H9 (cell line): ENCODE results near the gene DOCK10. TPM values are rescaled to one million over a fixed set of nuclear protein-coding genes. Genes with fewer than 3 reads are reported as not detected.

Experiments used
- DNase-seq: peaks from one replicate; pipeline ENCODE4 v3.0.0-alpha.2; 2017
- H2AFZ ChIP-seq: one replicate; pipeline ENCODE4 v1.6.1; 2013; ENCODE audit warnings: mild to moderate bottlenecking, low read length, control low read depth, moderate library complexity
- H2AK5ac ChIP-seq: 2 replicates; pipeline ENCODE4 v1.6.1; 2013; ENCODE audit warnings: low read length, control low read depth, mixed read lengths; ENCODE audit not compliant: insufficient read length
- H2BK120ac ChIP-seq: one replicate; pipeline ENCODE4 v1.6.1; 2013; ENCODE audit warnings: low read depth, mild to moderate bottlenecking, low read length, control low read depth, inconsistent platforms; ENCODE audit not compliant: poor library complexity, severe bottlenecking
- H2BK12ac ChIP-seq: 2 replicates; pipeline ENCODE4 v1.6.1; 2013; ENCODE audit warnings: low read length, control low read depth, mixed read lengths, low read depth; ENCODE audit not compliant: insufficient read length
- H2BK15ac ChIP-seq: 2 replicates; pipeline ENCODE4 v1.6.1; 2013; ENCODE audit warnings: low read depth, low read length, control low read depth
- H2BK20ac ChIP-seq: one replicate; pipeline ENCODE4 v1.6.1; 2013; ENCODE audit warnings: low read depth, mild to moderate bottlenecking, low read length, control low read depth, inconsistent platforms; ENCODE audit not compliant: poor library complexity, severe bottlenecking
- H2BK5ac ChIP-seq: 2 replicates; pipeline ENCODE4 v1.6.1; 2013; ENCODE audit warnings: low read length, control low read depth, mixed read lengths; ENCODE audit not compliant: insufficient read length
- H3K14ac ChIP-seq: 2 replicates; pipeline ENCODE4 v1.6.1; 2013; ENCODE audit warnings: low read length, control low read depth; ENCODE audit not compliant: insufficient read depth
- H3K18ac ChIP-seq: 2 replicates; pipeline ENCODE4 v1.6.1; 2013; ENCODE audit warnings: low read depth, mild to moderate bottlenecking, mixed read lengths, low read length, control low read depth; ENCODE audit not compliant: insufficient read length
- H3K23ac ChIP-seq: 2 replicates; pipeline ENCODE4 v1.6.1; 2013; ENCODE audit warnings: low read length, control low read depth, mixed read lengths, low read depth; ENCODE audit not compliant: insufficient read length
- H3K23me2 ChIP-seq: 2 replicates; pipeline ENCODE4 v1.6.1; 2013; ENCODE audit warnings: low read depth, mild to moderate bottlenecking, mixed read lengths, low read length, control low read depth; ENCODE audit not compliant: insufficient read length, poor library complexity, severe bottlenecking
- H3K27ac ChIP-seq: 2 replicates; pipeline ENCODE4 v1.5.1; 2013; ENCODE audit warnings: low read length, control low read depth, mixed read lengths, low read depth; ENCODE audit not compliant: insufficient read length
- H3K27me3 ChIP-seq: 2 replicates; pipeline ENCODE4 v1.6.1; 2013; ENCODE audit warnings: low read length, control low read depth, inconsistent platforms; ENCODE audit not compliant: insufficient read depth
- H3K4ac ChIP-seq: 2 replicates; pipeline ENCODE4 v1.6.1; 2013; ENCODE audit warnings: low read depth, mild to moderate bottlenecking, control low read depth, inconsistent platforms, low read length, moderate library complexity
- H3K4me1 ChIP-seq: 2 replicates; pipeline ENCODE4 v1.6.1; 2013; ENCODE audit warnings: low read length, control low read depth, inconsistent platforms; ENCODE audit not compliant: insufficient read depth
- H3K4me2 ChIP-seq: 2 replicates; pipeline ENCODE4 v1.6.1; 2013; ENCODE audit warnings: low read length, control low read depth, mixed read lengths; ENCODE audit not compliant: insufficient read length, insufficient read depth
- H3K56ac ChIP-seq: 2 replicates; pipeline ENCODE4 v1.6.1; 2013; ENCODE audit warnings: low read depth, mild to moderate bottlenecking, mixed read lengths, low read length, control low read depth; ENCODE audit not compliant: insufficient read length
- H3K79me1 ChIP-seq: 2 replicates; pipeline ENCODE4 v1.6.1; 2013; ENCODE audit warnings: low read depth, mild to moderate bottlenecking, moderate library complexity, low read length, control low read depth, inconsistent platforms; ENCODE audit not compliant: insufficient read depth, poor library complexity, severe bottlenecking
- H3K79me2 ChIP-seq: 2 replicates; pipeline ENCODE4 v1.6.1; 2013; ENCODE audit warnings: low read length, control low read depth, inconsistent platforms; ENCODE audit not compliant: insufficient read depth
- H3K9ac ChIP-seq: 2 replicates; pipeline ENCODE4 v1.6.1; 2013; ENCODE audit warnings: low read length, control low read depth, mixed read lengths; ENCODE audit not compliant: insufficient read length; ENCODE audit errors: extremely low read depth
- H3K9me3 ChIP-seq: one replicate; pipeline ENCODE4 v1.6.1; 2013; ENCODE audit warnings: low read depth, low read length, inconsistent platforms; ENCODE audit not compliant: control insufficient read depth
- H3T11ph ChIP-seq: one replicate; pipeline ENCODE4 v1.6.1; 2013; ENCODE audit warnings: mild to moderate bottlenecking, low read length, control low read depth, inconsistent platforms
- H4K20me1 ChIP-seq: one replicate; pipeline ENCODE4 v1.6.1; 2013; ENCODE audit not compliant: control insufficient read depth, insufficient read length, insufficient read depth
- H4K5ac ChIP-seq: 2 replicates; pipeline ENCODE4 v1.6.1; 2013; ENCODE audit warnings: low read depth, mild to moderate bottlenecking, mixed read lengths, low read length, control low read depth; ENCODE audit not compliant: insufficient read length
- H4K8ac ChIP-seq: replicated peaks from 2 replicates; pipeline ENCODE4 v1.6.1; 2013; ENCODE audit warnings: low read length, control low read depth, mixed read lengths, low read depth; ENCODE audit not compliant: insufficient read length
- H4K91ac ChIP-seq: 2 replicates; pipeline ENCODE4 v1.6.1; 2013; ENCODE audit warnings: low read depth, mild to moderate bottlenecking, moderate library complexity, mixed read lengths, low read length, control low read depth; ENCODE audit not compliant: insufficient read length
- H3K27ac Mint-ChIP-seq, 3 experiments: 2 replicates in 2 of 3; 3 replicates in 1 of 3; pipeline ENCODE4 v1.8.0; 2020 to 2021; ENCODE audit warnings: mixed read lengths in 3 of 3, mild to moderate bottlenecking in 1 of 3, moderate library complexity in 1 of 3
- H3K27me3 Mint-ChIP-seq: 2 replicates; pipeline ENCODE4 v1.8.0; 2021; ENCODE audit warnings: low read depth, mild to moderate bottlenecking, moderate library complexity, mixed read lengths
- H3K36me3 Mint-ChIP-seq, 3 experiments: 2 replicates in 2 of 3; 3 replicates in 1 of 3; pipeline ENCODE4 v1.8.0; 2020 to 2021; ENCODE audit warnings: low read depth in 3 of 3, mixed read lengths in 3 of 3; ENCODE audit not compliant: insufficient read depth in 1 of 3
- H3K4me1 Mint-ChIP-seq, 2 experiments: 2 replicates each; pipeline ENCODE4 v1.8.0; 2020; ENCODE audit warnings: mixed read lengths in 2 of 2
- H3K4me3 Mint-ChIP-seq, 2 experiments: 2 replicates in 1 of 2; 3 replicates in 1 of 2; pipeline ENCODE4 v1.8.0; 2020 to 2021; ENCODE audit warnings: mild to moderate bottlenecking in 2 of 2, mixed read lengths in 2 of 2, moderate library complexity in 1 of 2
- H3K9me3 Mint-ChIP-seq, 2 experiments: 2 replicates in 1 of 2; 3 replicates in 1 of 2; pipeline ENCODE4 v1.8.0; 2020; ENCODE audit warnings: mild to moderate bottlenecking in 2 of 2, mixed read lengths in 2 of 2, moderate library complexity in 1 of 2
- WGBS: extraction: QIAGEN DNeasy Blood & Tissue Kit; methylation state at CpG from one replicate; pipeline ENCODE4 v1.1.7; 2013; ENCODE audit warnings: missing lambda C conversion rate, low lambda C conversion rate, mixed read lengths; ENCODE audit not compliant: insufficient read length; ENCODE audit errors: extremely low coverage; 5-methylcytosine and 5-hydroxymethylcytosine counted together
- total RNA-seq: library from RNA; stranded (reverse); gene quantifications from 2 replicates; pipeline ENCODE4 v1.2.1, GENCODE V29; 2021
- TF ChIP-seq, protein P1 (sequence below): fragments of 200-600 bp; sonication (generic); conservative IDR thresholded peaks from 3 replicates; pipeline ENCODE4 v1.8.0; 2021; ENCODE audit warnings: antibody characterized with exemption, mild to moderate bottlenecking

The DOCK10 gene
- total RNA-seq, 1 experiment from 2014 or later: 0.79 TPM

GRCh38 chr2:224934526-224935188, 107.6 kb downstream of the DOCK10 start:
- H3K27ac Mint-ChIP-seq: peak overlapping the region; percentile 34 to 97 (median 93); a peak in 6 of 7 replicates
- Histone ChIP-seq H3K4me2 (no peak overlapping the region), H3K9ac (no peak overlapping the region)

More at GRCh38 chr2:224934526-224935188, 107.6 kb downstream of the DOCK10 start:
- Mint-ChIP-seq H3K4me1 (peaks cover 37 to 45% of the 10 kb centered on the region in 2 experiments), H3K9me3 (no peaks in the 10 kb centered on the region), H3K27me3 (no peaks in the 10 kb centered on the region), H3K4me3 (0 out of 5 replicates have a peak overlapping the region, but pooled peaks of 1 of the 2 experiments have one; percentile 13), H3K36me3 (no peaks in the 10 kb centered on the region)
- Histone ChIP-seq H3K79me1 (no peaks in the 10 kb centered on the region), H2BK15ac (no peak overlapping the region), H3K18ac (no peak overlapping the region), H2BK12ac (no peak overlapping the region), H3K4me1 (peaks cover 4% of the 10 kb centered on the region; the same call in 1 of the 2 replicates), H2BK20ac (no peak overlapping the region), H3K9me3 (no peaks in the 10 kb centered on the region), H2AFZ (no peak overlapping the region), H3K14ac (no peak overlapping the region), H3K4ac (no peak overlapping the region), H4K91ac (no peak overlapping the region), H3K27me3 (no peaks in the 10 kb centered on the region), H3T11ph (no peak overlapping the region), H4K5ac (no peak overlapping the region), H3K79me2 (no peaks in the 10 kb centered on the region), H4K8ac (no peak overlapping the region), H4K20me1 (no peaks in the 10 kb centered on the region), H2BK5ac (no peak overlapping the region), H3K27ac (peak overlapping the region; percentile 30), H3K23me2 (no peaks in the 10 kb centered on the region), H2BK120ac (no peak overlapping the region), H3K23ac (no peak overlapping the region), H3K56ac (no peak overlapping the region), H2AK5ac (no peak overlapping the region)
- no CpG with 5 or more reads among the region's 5 CpGs for WGBS
- TF ChIP-seq, protein P1, sequence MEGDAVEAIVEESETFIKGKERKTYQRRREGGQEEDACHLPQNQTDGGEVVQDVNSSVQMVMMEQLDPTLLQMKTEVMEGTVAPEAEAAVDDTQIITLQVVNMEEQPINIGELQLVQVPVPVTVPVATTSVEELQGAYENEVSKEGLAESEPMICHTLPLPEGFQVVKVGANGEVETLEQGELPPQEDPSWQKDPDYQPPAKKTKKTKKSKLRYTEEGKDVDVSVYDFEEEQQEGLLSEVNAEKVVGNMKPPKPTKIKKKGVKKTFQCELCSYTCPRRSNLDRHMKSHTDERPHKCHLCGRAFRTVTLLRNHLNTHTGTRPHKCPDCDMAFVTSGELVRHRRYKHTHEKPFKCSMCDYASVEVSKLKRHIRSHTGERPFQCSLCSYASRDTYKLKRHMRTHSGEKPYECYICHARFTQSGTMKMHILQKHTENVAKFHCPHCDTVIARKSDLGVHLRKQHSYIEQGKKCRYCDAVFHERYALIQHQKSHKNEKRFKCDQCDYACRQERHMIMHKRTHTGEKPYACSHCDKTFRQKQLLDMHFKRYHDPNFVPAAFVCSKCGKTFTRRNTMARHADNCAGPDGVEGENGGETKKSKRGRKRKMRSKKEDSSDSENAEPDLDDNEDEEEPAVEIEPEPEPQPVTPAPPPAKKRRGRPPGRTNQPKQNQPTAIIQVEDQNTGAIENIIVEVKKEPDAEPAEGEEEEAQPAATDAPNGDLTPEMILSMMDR: no peak
- DNase-seq: no peak
